ENCODE data around the gene ADAMTS16.

DNA sequence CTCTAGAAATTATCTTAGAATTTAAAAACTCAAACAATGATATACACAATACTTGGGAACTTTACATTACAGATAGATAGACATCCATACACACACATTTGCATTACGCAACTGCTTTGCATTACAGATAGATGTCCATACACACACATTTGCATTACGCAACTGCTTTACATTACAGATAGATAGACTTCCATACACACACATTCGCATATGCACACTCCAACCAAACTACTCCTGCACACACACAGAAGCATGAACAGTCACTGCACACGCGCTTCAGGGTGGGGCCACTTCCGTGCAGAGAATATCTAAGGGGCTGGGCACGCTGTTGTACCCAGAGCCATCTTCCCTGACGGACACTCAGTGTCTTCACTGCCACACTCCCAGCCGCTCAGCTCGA, 7.9 kb upstream of the ADAMTS16 start:
- TF ChIP-seq, protein P1, sequence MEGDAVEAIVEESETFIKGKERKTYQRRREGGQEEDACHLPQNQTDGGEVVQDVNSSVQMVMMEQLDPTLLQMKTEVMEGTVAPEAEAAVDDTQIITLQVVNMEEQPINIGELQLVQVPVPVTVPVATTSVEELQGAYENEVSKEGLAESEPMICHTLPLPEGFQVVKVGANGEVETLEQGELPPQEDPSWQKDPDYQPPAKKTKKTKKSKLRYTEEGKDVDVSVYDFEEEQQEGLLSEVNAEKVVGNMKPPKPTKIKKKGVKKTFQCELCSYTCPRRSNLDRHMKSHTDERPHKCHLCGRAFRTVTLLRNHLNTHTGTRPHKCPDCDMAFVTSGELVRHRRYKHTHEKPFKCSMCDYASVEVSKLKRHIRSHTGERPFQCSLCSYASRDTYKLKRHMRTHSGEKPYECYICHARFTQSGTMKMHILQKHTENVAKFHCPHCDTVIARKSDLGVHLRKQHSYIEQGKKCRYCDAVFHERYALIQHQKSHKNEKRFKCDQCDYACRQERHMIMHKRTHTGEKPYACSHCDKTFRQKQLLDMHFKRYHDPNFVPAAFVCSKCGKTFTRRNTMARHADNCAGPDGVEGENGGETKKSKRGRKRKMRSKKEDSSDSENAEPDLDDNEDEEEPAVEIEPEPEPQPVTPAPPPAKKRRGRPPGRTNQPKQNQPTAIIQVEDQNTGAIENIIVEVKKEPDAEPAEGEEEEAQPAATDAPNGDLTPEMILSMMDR (IDR thresholded peaks at IDR 0.05; ENCODE audit: low read length) = no peak
- TF ChIP-seq EZH2 (optimal IDR thresholded peaks at IDR 0.05; ENCODE audit: low read depth, low read length) (no peak), EZH2phosphoT487 (IDR thresholded peaks at IDR 0.05; ENCODE audit: low read length) (no peak)

Measured in MM.1S (cell line).